Gastroesophageal sphincter (tissue), 3 donors: ENCODE results near the gene GPR137B.

Experiments used
- POLR2A ChIP-seq, 2 donors: fragments of 450-650 bp; IDR thresholded peaks; one replicate each; pipeline ENCODE4 v1.6.1; 2017; ENCODE audit warnings: antibody characterized with exemption in 2 of 2, mild to moderate bottlenecking in 2 of 2, moderate library complexity in 1 of 2
- TF ChIP-seq, protein P1 (sequence below), 4 experiments: fragments of 200-600 bp in 2 of 4; fragments of 450-650 bp in 2 of 4; sonication (generic) in 1 of 4; IDR thresholded peaks; one replicate each; pipeline ENCODE4 v1.5.1; 2017 to 2019; ENCODE audit warnings: antibody characterized with exemption in 4 of 4, mild to moderate bottlenecking in 2 of 4, moderate library complexity in 2 of 4

- TF ChIP-seq, protein P1, sequence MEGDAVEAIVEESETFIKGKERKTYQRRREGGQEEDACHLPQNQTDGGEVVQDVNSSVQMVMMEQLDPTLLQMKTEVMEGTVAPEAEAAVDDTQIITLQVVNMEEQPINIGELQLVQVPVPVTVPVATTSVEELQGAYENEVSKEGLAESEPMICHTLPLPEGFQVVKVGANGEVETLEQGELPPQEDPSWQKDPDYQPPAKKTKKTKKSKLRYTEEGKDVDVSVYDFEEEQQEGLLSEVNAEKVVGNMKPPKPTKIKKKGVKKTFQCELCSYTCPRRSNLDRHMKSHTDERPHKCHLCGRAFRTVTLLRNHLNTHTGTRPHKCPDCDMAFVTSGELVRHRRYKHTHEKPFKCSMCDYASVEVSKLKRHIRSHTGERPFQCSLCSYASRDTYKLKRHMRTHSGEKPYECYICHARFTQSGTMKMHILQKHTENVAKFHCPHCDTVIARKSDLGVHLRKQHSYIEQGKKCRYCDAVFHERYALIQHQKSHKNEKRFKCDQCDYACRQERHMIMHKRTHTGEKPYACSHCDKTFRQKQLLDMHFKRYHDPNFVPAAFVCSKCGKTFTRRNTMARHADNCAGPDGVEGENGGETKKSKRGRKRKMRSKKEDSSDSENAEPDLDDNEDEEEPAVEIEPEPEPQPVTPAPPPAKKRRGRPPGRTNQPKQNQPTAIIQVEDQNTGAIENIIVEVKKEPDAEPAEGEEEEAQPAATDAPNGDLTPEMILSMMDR (IDR thresholded peaks at IDR 0.05), result no peak
- TF ChIP-seq POLR2A (IDR thresholded peaks at IDR 0.05), result no peak
Measured at GRCh38 chr1:236112332-236112627, 30.1 kb upstream of the GPR137B start.
